NB4 (cell line): ENCODE results near the gene HYAL3.

Experiments used
- MYC ChIP-seq: IDR thresholded peaks from 2 replicates; pipeline ENCODE4 v1.6.1; 2011; ENCODE audit warnings: low read depth, low read length
- POLR2A ChIP-seq: IDR thresholded peaks from 2 replicates; pipeline ENCODE4 v1.6.1; 2011; ENCODE audit warnings: mild to moderate bottlenecking; ENCODE audit not compliant: insufficient read length; ENCODE audit errors: extremely low read depth
- TF ChIP-seq, protein P1 (sequence below): IDR thresholded peaks from one replicate; pipeline ENCODE4 v1.5.1; 2012; ENCODE audit warnings: low read depth, low read length
- TF ChIP-seq, protein P2 (sequence below): IDR thresholded peaks from 2 replicates; pipeline ENCODE4 v1.6.1; 2011; ENCODE audit warnings: low read depth, low read length

DNA sequence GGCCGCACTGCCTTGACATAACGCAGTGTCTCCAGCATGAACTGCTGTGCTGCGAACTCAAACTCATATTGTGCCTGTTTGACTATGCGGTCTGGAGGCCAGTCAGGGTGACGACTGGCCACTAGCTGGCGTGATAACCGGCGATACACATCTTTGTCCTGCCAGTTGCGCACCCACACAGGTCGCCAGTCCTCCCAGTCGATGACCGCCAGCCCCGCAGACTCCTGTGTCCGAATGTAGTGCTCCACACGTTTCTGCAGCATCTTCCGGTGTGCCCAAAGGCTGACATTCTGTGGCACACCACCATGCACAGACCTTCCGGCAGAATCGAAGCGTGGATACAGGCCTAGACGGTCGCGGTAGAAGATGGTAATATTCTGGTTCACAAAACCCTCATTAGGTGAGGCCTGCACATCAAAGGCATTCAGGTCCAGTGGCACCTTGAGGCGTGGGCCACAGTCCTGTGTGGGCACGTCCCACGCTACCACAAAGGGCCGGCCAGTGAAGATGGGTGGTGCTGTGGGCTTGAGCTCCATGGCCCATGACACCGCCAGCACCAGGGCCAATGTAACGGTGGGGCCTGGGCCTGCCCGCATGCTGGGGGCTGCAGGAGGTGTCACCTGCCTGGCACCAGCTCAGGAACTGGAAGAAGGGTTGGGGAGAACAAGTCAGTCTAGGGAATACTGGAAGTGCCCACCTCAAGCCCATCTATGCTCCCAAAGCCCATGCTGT lies 20.9 kb upstream of the HYAL3 start:
- TF ChIP-seq, protein P1, sequence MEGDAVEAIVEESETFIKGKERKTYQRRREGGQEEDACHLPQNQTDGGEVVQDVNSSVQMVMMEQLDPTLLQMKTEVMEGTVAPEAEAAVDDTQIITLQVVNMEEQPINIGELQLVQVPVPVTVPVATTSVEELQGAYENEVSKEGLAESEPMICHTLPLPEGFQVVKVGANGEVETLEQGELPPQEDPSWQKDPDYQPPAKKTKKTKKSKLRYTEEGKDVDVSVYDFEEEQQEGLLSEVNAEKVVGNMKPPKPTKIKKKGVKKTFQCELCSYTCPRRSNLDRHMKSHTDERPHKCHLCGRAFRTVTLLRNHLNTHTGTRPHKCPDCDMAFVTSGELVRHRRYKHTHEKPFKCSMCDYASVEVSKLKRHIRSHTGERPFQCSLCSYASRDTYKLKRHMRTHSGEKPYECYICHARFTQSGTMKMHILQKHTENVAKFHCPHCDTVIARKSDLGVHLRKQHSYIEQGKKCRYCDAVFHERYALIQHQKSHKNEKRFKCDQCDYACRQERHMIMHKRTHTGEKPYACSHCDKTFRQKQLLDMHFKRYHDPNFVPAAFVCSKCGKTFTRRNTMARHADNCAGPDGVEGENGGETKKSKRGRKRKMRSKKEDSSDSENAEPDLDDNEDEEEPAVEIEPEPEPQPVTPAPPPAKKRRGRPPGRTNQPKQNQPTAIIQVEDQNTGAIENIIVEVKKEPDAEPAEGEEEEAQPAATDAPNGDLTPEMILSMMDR, result no peak
- no peak for TF ChIP-seq POLR2A
- no peak for TF ChIP-seq MYC
- TF ChIP-seq, protein P2, sequence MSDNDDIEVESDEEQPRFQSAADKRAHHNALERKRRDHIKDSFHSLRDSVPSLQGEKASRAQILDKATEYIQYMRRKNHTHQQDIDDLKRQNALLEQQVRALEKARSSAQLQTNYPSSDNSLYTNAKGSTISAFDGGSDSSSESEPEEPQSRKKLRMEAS, result no peak
